ENCODE results near the gene TPSAB1.

The TPSAB1 gene

GRCh38 chr16:1209081-1209480, 31.4 kb upstream of the TPSAB1 start:
- in situ Hi-C loops (cut with MboI; ENCODE audit: low sequenced_read_pairs): no loop called here

- in situ Hi-C loops (cut with MboI; ENCODE audit: low sequenced_read_pairs): no loop called here
These were observed 30.0 kb upstream of the TPSAB1 start for GRCh38 chr16:1210461-1210860.

- in situ Hi-C loops (cut with MboI; ENCODE audit: low sequenced_read_pairs): no loop called here
These were observed 28.8 kb upstream of the TPSAB1 start for GRCh38 chr16:1211451-1212268.

GRCh38 chr16:1212616-1213194, 27.8 kb upstream of the TPSAB1 start:
- in situ Hi-C loops (cut with MboI; ENCODE audit: low sequenced_read_pairs): no loop called here

GRCh38 chr16:1213231-1213630, 27.3 kb upstream of the TPSAB1 start:
- in situ Hi-C loops (cut with MboI; ENCODE audit: low sequenced_read_pairs): no loop called here

GRCh38 chr16:1213796-1214372, 26.6 kb upstream of the TPSAB1 start:
- in situ Hi-C loops (cut with MboI; ENCODE audit: low sequenced_read_pairs): no loop called here

- in situ Hi-C loops (cut with MboI; ENCODE audit: low sequenced_read_pairs): no loop called here
These were observed 25.8 kb upstream of the TPSAB1 start for GRCh38 chr16:1214719-1215118.

GRCh38 chr16:1215574-1216295, 24.8 kb upstream of the TPSAB1 start:
- in situ Hi-C loops (cut with MboI; ENCODE audit: low sequenced_read_pairs): no loop called here

GRCh38 chr16:1216296-1216619, 24.2 kb upstream of the TPSAB1 start:
- in situ Hi-C loops (cut with MboI; ENCODE audit: low sequenced_read_pairs): no loop called here

GRCh38 chr16:1216681-1217400, 23.7 kb upstream of the TPSAB1 start:
- in situ Hi-C loops (cut with MboI; ENCODE audit: low sequenced_read_pairs): no loop called here

- in situ Hi-C loops (cut with MboI; ENCODE audit: low sequenced_read_pairs): no loop called here
These were observed 23.0 kb upstream of the TPSAB1 start for GRCh38 chr16:1217526-1217925.

GRCh38 chr16:1218061-1218929, 22.2 kb upstream of the TPSAB1 start:
- in situ Hi-C loops (cut with MboI; ENCODE audit: low sequenced_read_pairs): no loop called here

GRCh38 chr16:1218930-1219611, 21.4 kb upstream of the TPSAB1 start:
- in situ Hi-C loops (cut with MboI; ENCODE audit: low sequenced_read_pairs): no loop called here

GRCh38 chr16:1220098-1220728, 20.3 kb upstream of the TPSAB1 start:
- in situ Hi-C loops (cut with MboI; ENCODE audit: low sequenced_read_pairs): no loop called here

GRCh38 chr16:1220841-1221627, 19.5 kb upstream of the TPSAB1 start:
- in situ Hi-C loops (cut with MboI; ENCODE audit: low sequenced_read_pairs): no loop called here

GRCh38 chr16:1221628-1222552, 18.6 kb upstream of the TPSAB1 start:
- in situ Hi-C loops (cut with MboI; ENCODE audit: low sequenced_read_pairs): no loop called here

Measured in hTERT RPE-1 (cell line).